H9 (cell line): Measurements from ENCODE around the gene TMEM253. TPM values are rescaled to one million over a fixed set of nuclear protein-coding genes. Genes with fewer than 3 reads are reported as not detected.

Source experiments
- DNase-seq: peaks from one replicate; pipeline ENCODE4 v3.0.0-alpha.2; 2017
- H2AFZ ChIP-seq: one replicate; pipeline ENCODE4 v1.6.1; 2013; ENCODE audit warnings: mild to moderate bottlenecking, low read length, control low read depth, moderate library complexity
- H2AK5ac ChIP-seq: 2 replicates; pipeline ENCODE4 v1.6.1; 2013; ENCODE audit warnings: low read length, control low read depth, mixed read lengths; ENCODE audit not compliant: insufficient read length
- H2BK120ac ChIP-seq: one replicate; pipeline ENCODE4 v1.6.1; 2013; ENCODE audit warnings: low read depth, mild to moderate bottlenecking, low read length, control low read depth, inconsistent platforms; ENCODE audit not compliant: poor library complexity, severe bottlenecking
- H2BK12ac ChIP-seq: 2 replicates; pipeline ENCODE4 v1.6.1; 2013; ENCODE audit warnings: low read length, control low read depth, mixed read lengths, low read depth; ENCODE audit not compliant: insufficient read length
- H2BK15ac ChIP-seq: 2 replicates; pipeline ENCODE4 v1.6.1; 2013; ENCODE audit warnings: low read depth, low read length, control low read depth
- H2BK20ac ChIP-seq: one replicate; pipeline ENCODE4 v1.6.1; 2013; ENCODE audit warnings: low read depth, mild to moderate bottlenecking, low read length, control low read depth, inconsistent platforms; ENCODE audit not compliant: poor library complexity, severe bottlenecking
- H2BK5ac ChIP-seq: 2 replicates; pipeline ENCODE4 v1.6.1; 2013; ENCODE audit warnings: low read length, control low read depth, mixed read lengths; ENCODE audit not compliant: insufficient read length
- H3K14ac ChIP-seq: 2 replicates; pipeline ENCODE4 v1.6.1; 2013; ENCODE audit warnings: low read length, control low read depth; ENCODE audit not compliant: insufficient read depth
- H3K18ac ChIP-seq: 2 replicates; pipeline ENCODE4 v1.6.1; 2013; ENCODE audit warnings: low read depth, mild to moderate bottlenecking, mixed read lengths, low read length, control low read depth; ENCODE audit not compliant: insufficient read length
- H3K23ac ChIP-seq: 2 replicates; pipeline ENCODE4 v1.6.1; 2013; ENCODE audit warnings: low read length, control low read depth, mixed read lengths, low read depth; ENCODE audit not compliant: insufficient read length
- H3K23me2 ChIP-seq: 2 replicates; pipeline ENCODE4 v1.6.1; 2013; ENCODE audit warnings: low read depth, mild to moderate bottlenecking, mixed read lengths, low read length, control low read depth; ENCODE audit not compliant: insufficient read length, poor library complexity, severe bottlenecking
- H3K27ac ChIP-seq: 2 replicates; pipeline ENCODE4 v1.5.1; 2013; ENCODE audit warnings: low read length, control low read depth, mixed read lengths, low read depth; ENCODE audit not compliant: insufficient read length
- H3K27me3 ChIP-seq: 2 replicates; pipeline ENCODE4 v1.6.1; 2013; ENCODE audit warnings: low read length, control low read depth, inconsistent platforms; ENCODE audit not compliant: insufficient read depth
- H3K4ac ChIP-seq: 2 replicates; pipeline ENCODE4 v1.6.1; 2013; ENCODE audit warnings: low read depth, mild to moderate bottlenecking, control low read depth, inconsistent platforms, low read length, moderate library complexity
- H3K4me1 ChIP-seq: 2 replicates; pipeline ENCODE4 v1.6.1; 2013; ENCODE audit warnings: low read length, control low read depth, inconsistent platforms; ENCODE audit not compliant: insufficient read depth
- H3K4me2 ChIP-seq: 2 replicates; pipeline ENCODE4 v1.6.1; 2013; ENCODE audit warnings: low read length, control low read depth, mixed read lengths; ENCODE audit not compliant: insufficient read length, insufficient read depth
- H3K56ac ChIP-seq: 2 replicates; pipeline ENCODE4 v1.6.1; 2013; ENCODE audit warnings: low read depth, mild to moderate bottlenecking, mixed read lengths, low read length, control low read depth; ENCODE audit not compliant: insufficient read length
- H3K79me1 ChIP-seq: 2 replicates; pipeline ENCODE4 v1.6.1; 2013; ENCODE audit warnings: low read depth, mild to moderate bottlenecking, moderate library complexity, low read length, control low read depth, inconsistent platforms; ENCODE audit not compliant: insufficient read depth, poor library complexity, severe bottlenecking
- H3K79me2 ChIP-seq: 2 replicates; pipeline ENCODE4 v1.6.1; 2013; ENCODE audit warnings: low read length, control low read depth, inconsistent platforms; ENCODE audit not compliant: insufficient read depth
- H3K9ac ChIP-seq: 2 replicates; pipeline ENCODE4 v1.6.1; 2013; ENCODE audit warnings: low read length, control low read depth, mixed read lengths; ENCODE audit not compliant: insufficient read length; ENCODE audit errors: extremely low read depth
- H3K9me3 ChIP-seq: one replicate; pipeline ENCODE4 v1.6.1; 2013; ENCODE audit warnings: low read depth, low read length, inconsistent platforms; ENCODE audit not compliant: control insufficient read depth
- H3T11ph ChIP-seq: one replicate; pipeline ENCODE4 v1.6.1; 2013; ENCODE audit warnings: mild to moderate bottlenecking, low read length, control low read depth, inconsistent platforms
- H4K20me1 ChIP-seq: one replicate; pipeline ENCODE4 v1.6.1; 2013; ENCODE audit not compliant: control insufficient read depth, insufficient read length, insufficient read depth
- H4K5ac ChIP-seq: 2 replicates; pipeline ENCODE4 v1.6.1; 2013; ENCODE audit warnings: low read depth, mild to moderate bottlenecking, mixed read lengths, low read length, control low read depth; ENCODE audit not compliant: insufficient read length
- H4K8ac ChIP-seq: replicated peaks from 2 replicates; pipeline ENCODE4 v1.6.1; 2013; ENCODE audit warnings: low read length, control low read depth, mixed read lengths, low read depth; ENCODE audit not compliant: insufficient read length
- H4K91ac ChIP-seq: 2 replicates; pipeline ENCODE4 v1.6.1; 2013; ENCODE audit warnings: low read depth, mild to moderate bottlenecking, moderate library complexity, mixed read lengths, low read length, control low read depth; ENCODE audit not compliant: insufficient read length
- H3K27ac Mint-ChIP-seq, 3 experiments: 2 replicates in 2 of 3; 3 replicates in 1 of 3; pipeline ENCODE4 v1.8.0; 2020 to 2021; ENCODE audit warnings: mixed read lengths in 3 of 3, mild to moderate bottlenecking in 1 of 3, moderate library complexity in 1 of 3
- H3K27me3 Mint-ChIP-seq: 2 replicates; pipeline ENCODE4 v1.8.0; 2021; ENCODE audit warnings: low read depth, mild to moderate bottlenecking, moderate library complexity, mixed read lengths
- H3K36me3 Mint-ChIP-seq, 3 experiments: 2 replicates in 2 of 3; 3 replicates in 1 of 3; pipeline ENCODE4 v1.8.0; 2020 to 2021; ENCODE audit warnings: low read depth in 3 of 3, mixed read lengths in 3 of 3; ENCODE audit not compliant: insufficient read depth in 1 of 3
- H3K4me1 Mint-ChIP-seq, 2 experiments: 2 replicates each; pipeline ENCODE4 v1.8.0; 2020; ENCODE audit warnings: mixed read lengths in 2 of 2
- H3K4me3 Mint-ChIP-seq, 2 experiments: 2 replicates in 1 of 2; 3 replicates in 1 of 2; pipeline ENCODE4 v1.8.0; 2020 to 2021; ENCODE audit warnings: mild to moderate bottlenecking in 2 of 2, mixed read lengths in 2 of 2, moderate library complexity in 1 of 2
- H3K9me3 Mint-ChIP-seq, 2 experiments: 2 replicates in 1 of 2; 3 replicates in 1 of 2; pipeline ENCODE4 v1.8.0; 2020; ENCODE audit warnings: mild to moderate bottlenecking in 2 of 2, mixed read lengths in 2 of 2, moderate library complexity in 1 of 2
- WGBS: extraction: QIAGEN DNeasy Blood & Tissue Kit; methylation state at CpG from one replicate; pipeline ENCODE4 v1.1.7; 2013; ENCODE audit warnings: missing lambda C conversion rate, low lambda C conversion rate, mixed read lengths; ENCODE audit not compliant: insufficient read length; ENCODE audit errors: extremely low coverage; 5-methylcytosine and 5-hydroxymethylcytosine counted together
- total RNA-seq: library from RNA; stranded (reverse); gene quantifications from 2 replicates; pipeline ENCODE4 v1.2.1, GENCODE V29; 2021
- TF ChIP-seq, protein P1 (sequence below): fragments of 200-600 bp; sonication (generic); conservative IDR thresholded peaks from 3 replicates; pipeline ENCODE4 v1.8.0; 2021; ENCODE audit warnings: antibody characterized with exemption, mild to moderate bottlenecking

The TMEM253 gene
- total RNA-seq, 1 experiment from 2014 or later, result 2.2 TPM

DNA sequence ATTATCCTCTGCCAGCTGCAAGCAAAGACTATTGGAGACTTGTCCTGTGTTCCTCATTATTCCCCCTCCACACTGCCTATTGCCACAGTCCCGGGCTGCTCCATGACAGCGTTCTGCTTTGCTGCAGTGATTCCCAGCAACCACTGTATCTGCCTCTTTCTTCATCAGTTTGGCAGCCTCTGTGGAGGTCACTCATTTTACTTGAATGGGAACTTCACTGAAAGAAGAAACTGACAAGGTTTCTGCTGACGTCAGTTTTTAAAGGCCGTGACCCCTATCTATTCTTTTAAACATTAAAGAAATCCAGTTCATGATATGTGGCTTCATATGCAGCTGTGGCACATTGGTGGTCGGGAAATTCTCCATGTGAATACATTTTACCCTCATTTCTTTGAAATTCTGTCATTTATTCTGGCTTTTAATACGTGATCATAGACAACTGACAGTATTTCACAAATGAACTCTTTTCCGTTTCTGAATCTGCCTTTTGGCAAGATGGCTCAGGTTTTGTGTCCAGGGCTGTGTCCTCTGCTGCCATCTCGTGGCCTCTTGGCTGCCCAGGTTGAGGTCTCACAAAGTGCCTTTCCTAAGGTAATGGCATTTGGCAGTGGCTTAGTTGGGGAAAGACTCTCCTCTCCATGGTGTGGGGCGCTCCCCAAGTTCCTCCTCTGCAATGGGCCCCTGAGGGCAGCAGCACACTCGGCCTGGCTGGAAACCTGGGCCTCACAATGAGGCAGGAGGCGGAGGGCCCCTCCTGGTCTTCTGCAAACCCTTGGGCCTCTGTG is 5.8 kb downstream of the TMEM253 start:
- H3K27ac ChIP-seq, result no peak overlapping the region
- H3K4me1 ChIP-seq, result peaks cover 13% of the 10 kb centered on the region; the same call in 1 of the 2 replicates
- no peak overlapping the region for H2BK20ac ChIP-seq

More for the DNA sequence above, 5.8 kb downstream of the TMEM253 start:
- Histone ChIP-seq H4K5ac (no peak overlapping the region), H4K20me1 (peaks cover 3% of the 10 kb centered on the region), H2BK12ac (no peak overlapping the region), H3K56ac (no peak overlapping the region), H2AK5ac (no peak overlapping the region), H4K91ac (no peak overlapping the region), H3K4me2 (no peak overlapping the region), H3K23ac (no peak overlapping the region), H3K27me3 (no peaks in the 10 kb centered on the region), H3T11ph (no peak overlapping the region), H3K9me3 (no peaks in the 10 kb centered on the region), H3K4ac (no peak overlapping the region), H2AFZ (no peak overlapping the region), H2BK120ac (no peak overlapping the region), H3K9ac (no peak overlapping the region), H3K23me2 (peaks cover 18% of the 10 kb centered on the region), H3K18ac (peak overlapping the region; percentile 37), H2BK15ac (no peak overlapping the region), H3K79me1 (no peaks in the 10 kb centered on the region), H3K14ac (no peak overlapping the region), H3K79me2 (no peaks in the 10 kb centered on the region; the same call in 1 of the 2 replicates), H2BK5ac (no peak overlapping the region), H4K8ac (no peak overlapping the region)
- TF ChIP-seq, protein P1, sequence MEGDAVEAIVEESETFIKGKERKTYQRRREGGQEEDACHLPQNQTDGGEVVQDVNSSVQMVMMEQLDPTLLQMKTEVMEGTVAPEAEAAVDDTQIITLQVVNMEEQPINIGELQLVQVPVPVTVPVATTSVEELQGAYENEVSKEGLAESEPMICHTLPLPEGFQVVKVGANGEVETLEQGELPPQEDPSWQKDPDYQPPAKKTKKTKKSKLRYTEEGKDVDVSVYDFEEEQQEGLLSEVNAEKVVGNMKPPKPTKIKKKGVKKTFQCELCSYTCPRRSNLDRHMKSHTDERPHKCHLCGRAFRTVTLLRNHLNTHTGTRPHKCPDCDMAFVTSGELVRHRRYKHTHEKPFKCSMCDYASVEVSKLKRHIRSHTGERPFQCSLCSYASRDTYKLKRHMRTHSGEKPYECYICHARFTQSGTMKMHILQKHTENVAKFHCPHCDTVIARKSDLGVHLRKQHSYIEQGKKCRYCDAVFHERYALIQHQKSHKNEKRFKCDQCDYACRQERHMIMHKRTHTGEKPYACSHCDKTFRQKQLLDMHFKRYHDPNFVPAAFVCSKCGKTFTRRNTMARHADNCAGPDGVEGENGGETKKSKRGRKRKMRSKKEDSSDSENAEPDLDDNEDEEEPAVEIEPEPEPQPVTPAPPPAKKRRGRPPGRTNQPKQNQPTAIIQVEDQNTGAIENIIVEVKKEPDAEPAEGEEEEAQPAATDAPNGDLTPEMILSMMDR, result peak; percentile 92
- Mint-ChIP-seq H3K27me3 (no peaks in the 10 kb centered on the region; the same call in 1 of the 2 replicates), H3K9me3 (no peaks in the 10 kb centered on the region), H3K36me3 (no peaks in the 10 kb centered on the region), H3K27ac (peak overlapping the region in 2 of 3 experiments; percentile 49 to 81; a peak in 2 of 7 replicates), H3K4me3 (peak overlapping the region in 1 of 2 experiments; percentile 30; a peak in 2 of 5 replicates), H3K4me1 (peaks cover 51 to 63% of the 10 kb centered on the region in 2 experiments)
- no CpG with 5 or more reads among the region's 11 CpGs for WGBS
- DNase-seq, result peak; percentile 88
